ENCODE results near the gene WDR37.

DNA sequence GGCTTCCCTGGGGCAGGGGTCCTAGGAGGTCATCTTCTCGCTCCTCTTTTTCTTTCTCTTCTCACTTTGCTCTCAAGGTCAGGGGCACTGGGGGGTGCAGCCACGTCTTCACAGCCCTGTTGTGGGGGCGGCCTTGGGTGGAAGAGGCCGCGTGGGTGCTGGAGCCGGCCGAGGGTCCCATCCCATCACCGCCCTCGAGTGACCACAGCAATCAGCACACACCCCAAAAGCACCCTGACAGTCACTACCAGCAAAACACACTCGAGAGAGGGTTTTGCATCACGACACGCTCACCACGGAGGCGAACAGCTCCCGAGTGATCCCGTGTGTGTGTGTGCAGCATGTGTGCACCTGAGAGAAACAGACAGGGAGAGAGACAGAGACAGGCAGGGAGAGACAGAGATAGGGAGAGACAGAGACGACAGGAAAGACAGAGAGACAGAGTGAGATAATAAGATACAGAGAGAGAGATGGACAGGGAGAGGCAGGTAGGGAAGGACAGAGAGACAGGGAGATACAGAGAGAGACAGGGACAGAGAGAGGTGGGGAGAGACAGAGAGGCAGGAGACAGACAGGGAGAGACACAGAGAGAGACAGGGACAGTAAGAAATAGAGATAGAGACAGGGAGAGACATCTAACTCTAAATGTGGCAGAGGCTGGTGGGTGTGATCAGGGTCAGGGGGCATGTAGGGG is 100.9 kb downstream of the WDR37 start:
- TF ChIP-seq, protein P1, sequence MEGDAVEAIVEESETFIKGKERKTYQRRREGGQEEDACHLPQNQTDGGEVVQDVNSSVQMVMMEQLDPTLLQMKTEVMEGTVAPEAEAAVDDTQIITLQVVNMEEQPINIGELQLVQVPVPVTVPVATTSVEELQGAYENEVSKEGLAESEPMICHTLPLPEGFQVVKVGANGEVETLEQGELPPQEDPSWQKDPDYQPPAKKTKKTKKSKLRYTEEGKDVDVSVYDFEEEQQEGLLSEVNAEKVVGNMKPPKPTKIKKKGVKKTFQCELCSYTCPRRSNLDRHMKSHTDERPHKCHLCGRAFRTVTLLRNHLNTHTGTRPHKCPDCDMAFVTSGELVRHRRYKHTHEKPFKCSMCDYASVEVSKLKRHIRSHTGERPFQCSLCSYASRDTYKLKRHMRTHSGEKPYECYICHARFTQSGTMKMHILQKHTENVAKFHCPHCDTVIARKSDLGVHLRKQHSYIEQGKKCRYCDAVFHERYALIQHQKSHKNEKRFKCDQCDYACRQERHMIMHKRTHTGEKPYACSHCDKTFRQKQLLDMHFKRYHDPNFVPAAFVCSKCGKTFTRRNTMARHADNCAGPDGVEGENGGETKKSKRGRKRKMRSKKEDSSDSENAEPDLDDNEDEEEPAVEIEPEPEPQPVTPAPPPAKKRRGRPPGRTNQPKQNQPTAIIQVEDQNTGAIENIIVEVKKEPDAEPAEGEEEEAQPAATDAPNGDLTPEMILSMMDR (IDR thresholded peaks at IDR 0.05; ENCODE audit: low read depth, low read length, poor library complexity, severe bottlenecking): no peak
- no peak for TF ChIP-seq EZH2phosphoT487 (IDR thresholded peaks at IDR 0.05; ENCODE audit: borderline replicate concordance, low read length)

All from DOHH2 (cell line).